Sciatic nerve (tissue), 2 donors: ENCODE measurements around the gene EIF4B. TPM values are rescaled to one million over a fixed set of nuclear protein-coding genes. Genes with fewer than 3 reads are reported as not detected.

Experiments
- ATAC-seq: fragments of 200-7000 bp; cut with Tn5 transposase; one replicate; pipeline ENCODE4 v1.9.1; 2020; ENCODE audit warnings: mild to moderate bottlenecking, moderate library complexity
- DNase-seq: peaks from one replicate; pipeline ENCODE4 v3.0.0-alpha.2; 2020; ENCODE audit warnings: low spot score
- intact Hi-C: fragments of 100-400 bp; cut with DNase I; formaldehyde crosslinking; loops from one replicate; pipeline ENCODE4 v1.14.2; 2022
- microRNA-seq: library from miRNA; unstranded; fragments of <30 nt; microRNA quantifications from one replicate; pipeline ENCODE4 v1.2.0, GENCODE V29; 2020
- total RNA-seq: library from RNA; stranded (reverse); fragmentation: NEBNext Ultra II Directional; extraction: Animal tissue kit (Norgen Biotek cat#: 25700); gene quantifications from one replicate; pipeline ENCODE4 v1.2.1, GENCODE V29; 2021
- donor health status: DM: no; HTN: no; CAD: no.
- donor health status: DM: no; HTN: no; CAD: no.

EIF4B gene
- total RNA-seq, 1 donor from 2014 or later: 522 TPM

DNA sequence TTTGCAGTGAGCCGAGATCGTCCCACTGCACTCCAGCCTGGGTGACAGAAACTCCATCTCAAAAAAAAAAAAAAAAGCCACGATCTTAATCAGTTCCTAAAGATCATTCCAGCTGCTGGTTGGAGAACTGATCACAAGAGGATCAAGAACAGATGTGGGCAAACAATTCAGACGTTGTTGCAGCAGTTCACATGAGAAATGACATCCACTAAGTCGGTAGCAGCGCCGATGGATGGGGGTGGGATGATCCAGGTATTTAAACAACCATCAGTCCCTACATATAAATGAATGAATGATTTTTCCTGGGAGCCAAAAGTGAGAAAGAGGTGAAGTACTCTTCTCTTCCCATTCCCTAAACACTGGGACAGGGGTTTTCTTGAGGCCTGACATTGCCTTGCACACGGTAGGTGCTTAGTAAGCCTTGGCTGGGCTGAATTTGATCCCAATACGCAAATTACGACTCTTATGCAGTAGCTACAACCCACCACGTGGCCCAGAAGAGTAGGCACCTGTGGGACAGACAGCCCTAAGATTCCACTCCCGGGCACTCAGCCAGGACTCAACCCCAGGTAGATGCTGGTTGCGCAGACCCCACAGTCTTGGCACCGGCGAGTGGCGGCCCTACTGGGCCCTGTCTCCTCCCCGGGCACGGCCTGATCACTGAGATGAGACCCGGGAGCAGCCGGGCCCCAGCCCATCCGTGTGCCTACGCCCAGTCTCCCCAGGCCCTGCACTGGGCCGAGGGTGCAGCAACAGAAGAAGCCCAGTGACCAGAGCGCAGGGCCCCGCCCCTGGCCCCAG lies 72.4 kb downstream of the EIF4B start:
- intact Hi-C loops: no loop called here
- DNase-seq (peak; percentile 52), ATAC-seq (peak; percentile 7)

DNA sequence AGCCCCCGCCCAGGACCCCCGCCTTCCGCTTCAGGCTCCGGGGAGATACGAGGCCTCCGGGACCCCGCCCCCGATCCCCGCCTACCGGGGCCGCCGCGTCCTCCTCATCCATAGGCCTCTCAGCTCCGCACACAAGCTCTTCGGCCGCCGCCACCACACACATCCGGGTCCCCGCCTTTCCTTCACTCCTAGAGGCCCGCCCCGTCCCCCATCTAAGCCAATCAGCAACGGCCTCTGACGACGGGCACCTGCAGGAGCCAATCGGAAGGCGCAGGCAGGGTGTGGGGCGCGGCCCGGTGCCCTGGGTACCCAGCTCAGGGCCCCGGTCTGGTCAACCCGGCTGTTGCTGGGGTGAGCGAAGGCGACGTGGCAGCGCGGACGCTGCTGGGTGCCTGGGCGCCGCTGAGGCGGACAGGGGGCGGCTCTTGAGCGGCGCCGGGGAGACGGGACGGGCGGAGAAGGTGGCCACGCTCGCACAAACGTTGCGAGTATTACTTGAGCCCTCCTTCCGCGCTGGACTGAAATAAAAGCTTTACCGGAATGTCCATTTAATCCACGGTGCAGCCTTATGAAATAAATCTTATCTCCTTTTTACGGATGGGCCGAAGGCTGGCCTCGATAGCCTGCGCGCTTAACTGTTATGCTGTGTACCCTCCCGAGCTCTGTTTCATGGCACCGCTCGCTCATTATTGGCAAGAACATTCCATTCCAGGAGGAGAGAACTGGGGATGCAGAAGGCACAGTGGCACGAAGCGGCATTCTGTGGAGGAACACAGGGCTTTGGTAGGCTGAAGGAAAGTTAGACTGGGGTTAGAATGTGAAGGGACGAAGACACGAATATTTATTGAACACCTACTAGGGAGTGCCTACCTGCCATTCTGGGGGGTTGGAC lies 73.2 kb downstream of the EIF4B start, which contains the start of gene SPRYD3:
Gene SPRYD3 (minus strand): TSS at position 165 of the 892 bp plus-strand sequence. CDS start 57 bp downstream, at position 108.
- intact Hi-C loops: no loop called here
- ATAC-seq (peak; percentile 99), DNase-seq (peak; percentile 98)

DNA sequence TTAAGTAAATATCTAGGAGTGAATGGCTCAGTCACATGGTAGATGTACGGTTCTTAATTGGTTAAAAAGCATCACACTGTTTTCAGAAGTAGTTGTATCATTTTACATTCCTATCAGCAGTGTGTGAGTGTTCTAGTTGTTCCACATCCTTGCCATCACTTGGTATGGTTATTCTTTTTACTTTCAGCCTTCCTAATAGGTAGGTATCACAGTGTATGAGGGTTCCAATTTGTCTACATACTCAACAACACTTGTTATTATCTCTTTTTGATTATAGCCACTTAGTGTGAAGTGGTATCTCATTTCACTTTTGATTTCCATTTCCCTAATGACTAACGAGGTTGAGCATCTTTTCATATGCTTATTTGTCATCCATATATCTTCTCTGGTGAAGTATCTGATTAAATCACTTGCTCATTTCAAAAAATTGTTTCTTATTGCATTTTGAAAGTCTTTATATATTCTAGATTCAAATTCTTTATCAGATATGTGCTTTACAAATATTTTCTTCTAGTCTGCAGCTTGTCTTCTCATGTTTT lies 76.5 kb downstream of the EIF4B start:
- intact Hi-C loops: no loop called here
- no peak for DNase-seq
- ATAC-seq: no peak

DNA sequence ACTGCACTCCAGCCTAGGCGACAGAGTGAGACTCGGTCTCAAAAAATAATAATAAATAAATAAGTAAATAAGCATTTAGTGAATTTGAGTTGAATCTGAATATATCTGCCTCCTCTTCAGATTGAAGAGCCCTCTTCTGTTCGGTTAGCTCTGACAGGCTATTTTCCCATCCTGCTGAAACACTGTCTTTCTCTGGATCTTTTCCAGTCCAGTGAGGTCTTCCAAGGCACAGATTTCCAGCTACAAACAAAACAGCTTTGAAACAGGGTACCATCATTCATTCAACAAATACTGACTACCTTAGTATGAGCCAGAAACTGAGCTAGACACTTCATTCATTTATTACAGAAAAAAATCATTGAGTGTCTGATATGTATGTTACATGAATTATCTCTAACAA lies 80.1 kb downstream of the EIF4B start:
- no peak for ATAC-seq

DNA sequence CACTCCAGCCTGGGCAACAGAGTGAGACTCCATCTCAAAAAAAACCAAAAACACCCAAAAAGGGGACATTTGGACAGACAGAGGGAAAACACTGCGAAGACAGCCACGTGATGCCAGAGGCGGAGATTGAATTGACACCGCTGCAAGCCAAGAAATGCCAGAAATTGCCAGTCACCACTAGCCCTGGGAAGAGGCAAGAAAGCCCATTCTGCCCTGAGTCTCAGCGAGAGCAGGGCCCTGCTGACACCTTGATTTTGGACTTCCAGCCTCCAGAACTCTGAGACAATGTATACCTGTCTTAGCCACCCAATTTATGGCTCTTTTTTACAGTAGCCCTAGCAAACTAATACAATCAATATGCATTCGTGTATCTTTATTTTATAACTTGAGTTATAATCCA lies 83.8 kb downstream of the EIF4B start:
- intact Hi-C loops: no loop called here
- no peak for DNase-seq
- no peak for ATAC-seq

More for the DNA sequence above, 80.1 kb downstream of the EIF4B start:
- intact Hi-C loops: no loop called here
- no peak for DNase-seq

DNA sequence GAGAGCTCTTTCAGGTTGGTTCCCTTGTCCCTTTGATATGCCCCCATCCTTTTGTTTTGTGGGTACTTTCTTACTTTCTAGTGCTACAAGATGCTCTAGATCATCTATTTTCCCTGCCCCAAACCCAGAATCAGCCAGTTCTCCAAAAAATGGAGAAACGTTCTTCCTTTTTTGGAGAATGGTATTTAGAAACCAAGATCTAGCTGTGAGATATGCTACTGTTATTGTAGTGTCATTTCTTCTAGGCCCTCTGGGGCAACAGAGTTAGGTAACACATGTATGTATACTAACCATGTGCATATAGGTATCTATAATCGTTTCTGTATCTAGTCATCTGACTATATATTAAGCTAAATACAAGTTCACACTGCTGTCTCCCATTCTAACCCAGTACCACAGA lies 84.3 kb downstream of the EIF4B start:
- intact Hi-C loops: no loop called here
- no peak for DNase-seq
- ATAC-seq: no peak

DNA sequence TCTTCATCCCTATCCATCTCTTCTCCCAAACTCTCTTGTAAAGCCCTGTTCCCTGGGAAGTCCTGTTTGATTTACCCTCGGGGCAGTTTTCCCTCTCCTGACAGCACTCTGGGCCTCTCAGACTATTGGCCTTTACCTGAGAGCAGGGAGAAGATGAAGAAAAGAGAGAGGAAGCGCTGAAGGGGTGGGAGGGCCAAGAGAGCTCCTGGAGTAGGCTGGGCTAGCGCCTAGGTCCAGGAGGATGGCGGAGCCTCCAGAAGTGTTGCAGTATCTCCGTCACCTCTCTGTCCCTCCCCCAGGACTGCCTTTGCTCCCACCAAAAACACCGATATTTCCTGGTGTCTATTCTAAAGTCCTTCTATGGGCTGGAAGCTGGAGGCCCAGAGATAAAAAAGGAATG lies 85.5 kb downstream of the EIF4B start:
- ATAC-seq (no peak), DNase-seq (no peak)
- intact Hi-C loops: no loop called here

Small RNAs within 50 kb of the gene (microRNA-seq; reads per million reads assigned to microRNA genes)
- not detected for gene MIR6757

Other genes with a start within 250 kb of the EIF4B start
- gene KRT76, start 229.1 kb upstream of the EIF4B start, total RNA-seq: not detected
- not detected for gene KRT3, start 210.3 kb upstream of the EIF4B start, total RNA-seq
- gene KRT4, start 192.3 kb upstream of the EIF4B start, total RNA-seq: not detected
- not detected for gene KRT79, start 172.1 kb upstream of the EIF4B start, total RNA-seq
- not detected for gene KRT78, start 157.5 kb upstream of the EIF4B start, total RNA-seq
- gene KRT8, start 101.4 kb upstream of the EIF4B start, total RNA-seq: 9.6 TPM
- gene KRT18, start 57.3 kb upstream of the EIF4B start, total RNA-seq: 8.8 TPM
- gene TNS2, start 43.6 kb downstream of the EIF4B start, total RNA-seq: 265 TPM
- 61.0 TPM for gene SPRYD3, start 72.9 kb downstream of the EIF4B start, total RNA-seq
- gene IGFBP6, start 91.2 kb downstream of the EIF4B start, total RNA-seq: 1,832 TPM
- 1.2 TPM for gene SOAT2, start 97.0 kb downstream of the EIF4B start, total RNA-seq
- 51.0 TPM for gene ZNF740, start 174.3 kb downstream of the EIF4B start, total RNA-seq
- 81.7 TPM for gene CSAD, start 174.5 kb downstream of the EIF4B start, total RNA-seq
- 33.4 TPM for gene ITGB7, start 200.8 kb downstream of the EIF4B start, total RNA-seq
- gene RARG, start 225.8 kb downstream of the EIF4B start, total RNA-seq: 56.3 TPM